Gastroesophageal sphincter (tissue), 3 donors: Measurements from ENCODE around the gene MACROD2.

Source experiments
- CTCF ChIP-seq, 4 experiments: fragments of 200-600 bp in 2 of 4; fragments of 450-650 bp in 2 of 4; sonication (generic) in 1 of 4; IDR thresholded peaks; one replicate each; pipeline ENCODE4 v1.5.1; 2017 to 2019; ENCODE audit warnings: antibody characterized with exemption in 4 of 4, mild to moderate bottlenecking in 2 of 4, moderate library complexity in 2 of 4
- EP300 ChIP-seq: sonication (generic); formaldehyde crosslinking; IDR thresholded peaks from one replicate; pipeline ENCODE4 v1.6.1; 2017; ENCODE audit warnings: antibody characterized with exemption, mild to moderate bottlenecking
- POLR2A ChIP-seq, 2 donors: fragments of 450-650 bp; IDR thresholded peaks; one replicate each; pipeline ENCODE4 v1.6.1; 2017; ENCODE audit warnings: antibody characterized with exemption in 2 of 2, mild to moderate bottlenecking in 2 of 2, moderate library complexity in 1 of 2
- POLR2AphosphoS5 ChIP-seq: sonication (generic); formaldehyde crosslinking; IDR thresholded peaks from one replicate; pipeline ENCODE4 v1.6.1; 2017; ENCODE audit warnings: antibody characterized with exemption

DNA sequence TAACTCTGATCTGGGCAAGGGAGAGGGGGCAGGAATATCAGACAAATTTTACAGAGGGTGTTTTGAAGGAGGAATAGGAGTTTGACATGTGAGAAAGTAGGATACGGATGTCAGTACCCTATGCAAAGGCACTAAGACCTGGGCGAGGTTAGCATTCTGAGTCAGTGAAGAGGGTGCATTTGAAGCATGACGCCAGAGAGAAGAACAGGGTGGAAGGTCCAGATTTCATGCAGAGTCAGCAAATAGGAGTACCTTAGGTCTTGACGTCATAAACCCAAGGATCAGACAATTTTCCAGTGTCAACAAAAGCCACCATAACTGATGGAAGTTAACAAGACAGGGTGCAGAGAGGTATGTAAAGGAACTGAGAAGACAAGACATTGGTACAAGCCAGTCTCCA lies 1738.7 kb downstream of the MACROD2 start:
- no peak for TF ChIP-seq CTCF (IDR thresholded peaks at IDR 0.05)
- no peak for TF ChIP-seq POLR2AphosphoS5
- no peak for TF ChIP-seq POLR2A (IDR thresholded peaks at IDR 0.05)
- TF ChIP-seq EP300: no peak
